Left colon (tissue), 2 donors: ENCODE data around the gene DACH1. TPM values are rescaled to one million over a fixed set of nuclear protein-coding genes. Genes with fewer than 3 reads are reported as not detected.
A peak's percentile ranks its signal among the peaks of the same experiment; 100 is the strongest.

Source experiments
- ATAC-seq: fragments of 200-7000 bp; cut with Tn5 transposase; one replicate; pipeline ENCODE4 v1.9.1; 2020; ENCODE audit warnings: mild to moderate bottlenecking, moderate library complexity
- DNase-seq, 2 donors: peaks; one replicate each; pipeline ENCODE4 v3.0.0-alpha.2; 2020
- intact Hi-C, 2 donors: fragments of 100-400 bp; cut with DNase I in 1 of 2; cut with micrococcal nuclease in 1 of 2; formaldehyde crosslinking; loops; one replicate each; pipeline versions ENCODE4 v1.11.2 to v1.14.0; 2022; cut with DNase I, micrococcal nuclease
- total RNA-seq, 2 donors: library from RNA; stranded (reverse); fragmentation: NEBNext Ultra II Directional; extraction: Animal tissue kit (Norgen Biotek cat#: 25700); gene quantifications; one replicate each; pipeline ENCODE4 v1.2.1, GENCODE V29; 2021
- donor health status: DM: no; HTN: no; CAD: no.
- donor health status: DM: yes; HTN: yes; CAD: no.

Gene DACH1
- total RNA-seq, 2 donors from 2014 or later = 5.3 to 5.4 TPM

- intact Hi-C loops = no loop called here
- DNase-seq (no peak), ATAC-seq (no peak)
Observed at GRCh38 chr13:71576571-71576970, 290.4 kb downstream of the DACH1 start.

- intact Hi-C loops = no loop called here
- DNase-seq = no peak
- ATAC-seq = no peak
Observed at GRCh38 chr13:71546881-71547280, 320.1 kb downstream of the DACH1 start.

- DNase-seq (no peak), ATAC-seq (no peak)
- intact Hi-C loops = no loop called here
Observed at GRCh38 chr13:71540098-71540497, 326.9 kb downstream of the DACH1 start.

DNA sequence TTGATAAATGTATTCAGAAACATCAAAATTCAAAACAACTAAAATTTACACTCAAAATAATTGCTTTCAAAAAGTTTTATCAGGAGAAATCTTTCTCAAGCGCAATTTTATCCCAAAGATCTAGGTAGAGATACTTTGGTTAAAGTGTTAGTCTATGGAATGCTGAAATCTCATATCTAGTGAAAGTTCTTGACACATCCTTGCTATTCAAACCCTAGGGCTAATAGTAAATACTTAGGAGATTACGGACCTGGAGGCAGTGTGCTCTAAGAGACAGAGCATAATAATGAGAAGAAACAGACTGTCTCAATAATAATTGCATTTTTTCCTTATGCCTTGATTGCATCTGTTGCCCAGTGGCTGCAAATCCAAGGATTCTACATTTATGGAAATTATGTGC, 330.8 kb downstream of the DACH1 start:
- DNase-seq (no peak), ATAC-seq (no peak)
- intact Hi-C loops = no loop called here

- intact Hi-C loops = no loop called here
Observed at GRCh38 chr13:71524613-71525304, 342.2 kb downstream of the DACH1 start.

DNA sequence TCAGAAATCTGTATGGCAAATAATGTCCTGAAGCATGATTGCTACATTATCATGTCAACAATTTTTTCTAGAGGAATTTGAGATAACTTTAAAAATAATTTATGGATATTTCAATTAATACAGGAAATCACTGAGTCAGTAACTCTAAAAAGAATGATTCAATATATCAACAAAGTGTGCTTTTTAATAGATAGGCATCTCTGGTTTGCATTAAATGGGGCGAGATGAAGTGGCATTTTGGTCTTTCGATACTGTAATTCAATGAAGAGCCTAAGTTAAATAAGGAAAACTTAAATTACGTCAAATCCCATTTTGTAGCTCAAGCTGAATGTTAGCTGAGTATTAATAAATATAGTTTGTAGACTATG, 342.8 kb downstream of the DACH1 start:
- no peak for DNase-seq
- no peak for ATAC-seq
- intact Hi-C loops = no loop called here

More at GRCh38 chr13:71524613-71525304, 342.2 kb downstream of the DACH1 start:
- ATAC-seq (no peak), DNase-seq (no peak)

- no peak for ATAC-seq
- DNase-seq = no peak
- intact Hi-C loops = no loop called here
Observed at GRCh38 chr13:71522941-71523526, 344.0 kb downstream of the DACH1 start.

- intact Hi-C loops = no loop called here
- ATAC-seq (peak; percentile 85), DNase-seq (no peak)
Observed at GRCh38 chr13:71517004-71517403, 350.0 kb downstream of the DACH1 start.

GRCh38 chr13:71516521-71516920, 350.5 kb downstream of the DACH1 start:
- ATAC-seq (no peak), DNase-seq (no peak)
- intact Hi-C loops = no loop called here

DNA sequence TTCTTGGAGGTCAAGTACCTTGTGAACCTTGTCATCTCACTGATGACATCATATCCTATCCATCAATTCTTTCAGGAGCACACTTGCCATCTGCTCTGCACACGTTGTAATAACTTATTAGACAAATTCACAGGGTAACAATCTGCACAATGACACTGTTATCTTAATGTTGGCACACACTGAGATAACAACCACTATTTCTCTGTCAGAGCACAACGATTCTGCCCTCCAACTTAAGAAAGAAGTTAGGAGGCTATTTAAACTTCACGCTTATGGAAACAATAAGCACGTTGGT, 351.3 kb downstream of the DACH1 start:
- ATAC-seq (peak; percentile 61), DNase-seq (no peak)
- intact Hi-C loops = no loop called here

DNA sequence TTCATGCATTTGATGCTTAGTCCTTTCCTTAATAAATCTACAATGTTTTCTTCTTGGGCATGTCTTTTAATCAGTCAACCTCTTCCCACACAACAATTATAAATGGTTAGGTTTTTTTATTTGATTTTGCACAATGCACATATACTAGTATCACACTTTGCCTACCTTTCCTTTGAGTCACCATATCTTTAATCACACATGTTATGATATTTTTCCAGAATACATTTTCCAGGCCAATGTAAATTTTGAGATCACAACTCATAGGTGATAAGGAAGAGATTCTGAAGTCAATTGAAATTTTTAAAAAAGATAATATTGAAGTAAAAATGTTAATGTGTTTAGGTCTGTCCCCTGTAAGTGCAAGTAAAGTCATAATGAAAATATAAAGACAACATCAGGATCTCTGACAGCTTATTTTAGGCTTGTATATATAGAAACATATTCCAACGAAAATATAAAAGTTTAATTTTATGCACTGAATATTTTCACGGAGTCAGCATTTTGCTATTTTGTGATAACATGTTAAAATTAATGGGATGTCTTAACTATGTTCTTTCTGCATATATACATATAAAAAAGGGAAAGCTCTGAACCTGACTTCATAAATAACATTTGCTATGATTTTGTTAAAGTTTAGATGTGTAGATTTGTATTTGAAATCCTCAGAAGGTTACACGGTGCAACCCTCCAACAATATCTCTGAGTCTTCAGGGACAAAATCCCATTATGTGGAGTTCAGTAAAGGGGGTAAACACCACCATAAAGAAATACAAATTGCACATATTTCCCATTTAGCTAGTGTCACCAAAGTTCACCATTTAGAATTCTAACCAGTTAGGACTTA, 351.9 kb downstream of the DACH1 start:
- DNase-seq (no peak), ATAC-seq (no peak)
- intact Hi-C loops = no loop called here

- DNase-seq (peak in 1 of 2 donors; percentile 4), ATAC-seq (peak; percentile 66)
- intact Hi-C loops = no loop called here
Observed at GRCh38 chr13:71513411-71514033, 353.5 kb downstream of the DACH1 start.

GRCh38 chr13:71503781-71504180, 363.2 kb downstream of the DACH1 start:
- no peak for DNase-seq
- no peak for ATAC-seq
- intact Hi-C loops = no loop called here

DNA sequence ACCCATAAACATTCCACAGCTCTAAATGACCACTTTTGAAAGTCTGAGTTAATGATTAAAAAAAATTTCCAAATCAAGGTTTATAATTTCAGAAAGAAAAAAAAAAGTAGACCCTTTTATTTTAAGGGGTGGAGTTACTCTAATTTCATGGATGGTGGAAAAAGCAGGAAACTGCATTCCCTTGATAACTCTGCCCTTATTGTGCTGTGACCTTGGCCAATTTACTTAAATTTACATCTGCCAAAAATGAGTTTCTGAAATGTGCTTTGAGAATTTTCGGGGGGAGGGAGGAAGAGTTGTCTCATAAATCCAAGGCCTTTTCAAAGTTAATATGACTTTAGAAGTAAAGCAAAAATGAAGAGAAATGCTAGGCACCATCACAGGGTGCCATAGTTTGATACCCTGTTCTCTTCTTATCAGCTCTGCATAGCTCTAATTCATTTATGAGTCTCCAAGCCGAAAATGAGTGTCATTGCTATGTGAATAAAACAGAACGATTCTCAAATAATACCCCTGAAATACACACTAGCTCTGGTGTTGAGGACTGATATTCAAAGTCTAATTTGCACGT, 367.0 kb downstream of the DACH1 start:
- intact Hi-C loops = no loop called here
- ATAC-seq = no peak

GRCh38 chr13:71499235-71499634, 367.8 kb downstream of the DACH1 start:
- DNase-seq = no peak
- intact Hi-C loops = no loop called here
- no peak for ATAC-seq

More for the DNA sequence above, 367.0 kb downstream of the DACH1 start:
- no peak for DNase-seq

GRCh38 chr13:71493189-71493588, 373.8 kb downstream of the DACH1 start:
- intact Hi-C loops = no loop called here
- ATAC-seq (no peak), DNase-seq (no peak)

GRCh38 chr13:71492346-71492871, 374.6 kb downstream of the DACH1 start:
- ATAC-seq (peak; percentile 23), DNase-seq (no peak)
- intact Hi-C loops = no loop called here

- intact Hi-C loops = no loop called here
- DNase-seq (no peak), ATAC-seq (no peak)
Observed at GRCh38 chr13:71491010-71491409, 376.0 kb downstream of the DACH1 start.

GRCh38 chr13:71489041-71489440, 378.0 kb downstream of the DACH1 start:
- intact Hi-C loops = no loop called here
- ATAC-seq (no peak), DNase-seq (no peak)
